Measurements from ENCODE around the gene RNF133. TPM values are rescaled to one million over a fixed set of nuclear protein-coding genes. Genes with fewer than 3 reads are reported as not detected.

The RNF133 gene
- polyA plus RNA-seq, 1 donor (not counting 4 experiments of a cell fraction or from before 2014, with no cell fraction given), result not detected

- Histone ChIP-seq H3K79me2 (ENCODE audit: control insufficient read depth, insufficient read depth, low read length) (no peaks in the 10 kb centered on the region), H3K4me2 (ENCODE audit: control insufficient read depth, extremely low read depth, insufficient read depth, low read depth, low read length) (no peak overlapping the region), H3K4me1 (ENCODE audit: control insufficient read depth, extremely low read depth, insufficient read depth, low read length) (no peaks in the 10 kb centered on the region), H3K27me3 (ENCODE audit: control insufficient read depth, extremely low read depth, insufficient read depth, low read length) (no peaks in the 10 kb centered on the region), H3K27ac (ENCODE audit: control insufficient read depth, insufficient read depth, low read length) (no peak overlapping the region), H3K9ac (ENCODE audit: control insufficient read depth, extremely low read depth, insufficient read depth, low read length) (no peak overlapping the region), H3K9me3 (ENCODE audit: control insufficient read depth, low read depth, low read length) (peaks cover 2% of the 10 kb centered on the region), H3K36me3 (ENCODE audit: control insufficient read depth in 2 of 2, extremely low read depth in 1 of 2, insufficient read depth in 2 of 2, low read length in 2 of 2) (no peaks in the 10 kb centered on the region), H3K4me3 (ENCODE audit: control insufficient read depth in 2 of 3, extremely low read depth in 1 of 3, insufficient read depth in 2 of 3, low read depth in 1 of 3, low read length in 3 of 3) (no peak overlapping the region), H4K20me1 (ENCODE audit: control insufficient read depth, extremely low read depth, insufficient read depth, low read length) (no peaks in the 10 kb centered on the region), H3K9me1 (ENCODE audit: control insufficient read depth, extremely low read depth, insufficient read depth, low read length) (no peaks in the 10 kb centered on the region), H2AFZ (ENCODE audit: control insufficient read depth, low read length) (no peak overlapping the region)
- TF ChIP-seq EZH2 (IDR thresholded peaks at IDR 0.05; ENCODE audit: low read length) (no peak), CTCF (optimal IDR thresholded peaks at IDR 0.05 in 1 of 3, IDR thresholded peaks at IDR 0.05 in 1 of 3, conservative IDR thresholded peaks at IDR 0.05 in 1 of 3; ENCODE audit: extremely low read depth in 1 of 3, insufficient read depth in 2 of 3, low read length in 3 of 3) (no peak)
- FAIRE-seq (no peak), DNase-seq (ENCODE audit: low read depth, low spot score) (no peak)
- dilution Hi-C loops (cut with MboI; ENCODE audit: extremely low pct_ligation_motif_present, low sequenced_read_pairs), result no loop called here
Observed at GRCh38 chr7:122688400-122688998, 10.4 kb downstream of the RNF133 start.

GRCh38 chr7:122686360-122686878, 12.5 kb downstream of the RNF133 start:
- FAIRE-seq, result no peak

More at GRCh38 chr7:122686360-122686878, 12.5 kb downstream of the RNF133 start:
- Histone ChIP-seq H3K27me3 (ENCODE audit: control insufficient read depth, extremely low read depth, insufficient read depth, low read length) (no peaks in the 10 kb centered on the region), H3K4me3 (ENCODE audit: control insufficient read depth in 2 of 3, extremely low read depth in 1 of 3, insufficient read depth in 2 of 3, low read depth in 1 of 3, low read length in 3 of 3) (no peak overlapping the region), H3K79me2 (ENCODE audit: control insufficient read depth, insufficient read depth, low read length) (no peaks in the 10 kb centered on the region), H3K9me3 (ENCODE audit: control insufficient read depth, low read depth, low read length) (peaks cover under 1% of the 10 kb centered on the region), H2AFZ (ENCODE audit: control insufficient read depth, low read length) (no peak overlapping the region), H3K9ac (ENCODE audit: control insufficient read depth, extremely low read depth, insufficient read depth, low read length) (no peak overlapping the region), H4K20me1 (ENCODE audit: control insufficient read depth, extremely low read depth, insufficient read depth, low read length) (no peaks in the 10 kb centered on the region), H3K9me1 (ENCODE audit: control insufficient read depth, extremely low read depth, insufficient read depth, low read length) (no peaks in the 10 kb centered on the region), H3K4me2 (ENCODE audit: control insufficient read depth, extremely low read depth, insufficient read depth, low read depth, low read length) (no peak overlapping the region), H3K27ac (ENCODE audit: control insufficient read depth, insufficient read depth, low read length) (no peak overlapping the region), H3K36me3 (ENCODE audit: control insufficient read depth in 2 of 2, extremely low read depth in 1 of 2, insufficient read depth in 2 of 2, low read length in 2 of 2) (no peaks in the 10 kb centered on the region), H3K4me1 (ENCODE audit: control insufficient read depth, extremely low read depth, insufficient read depth, low read length) (no peaks in the 10 kb centered on the region)
- TF ChIP-seq EZH2 (IDR thresholded peaks at IDR 0.05; ENCODE audit: low read length), result no peak
- TF ChIP-seq CTCF (optimal IDR thresholded peaks at IDR 0.05 in 1 of 3, IDR thresholded peaks at IDR 0.05 in 1 of 3, conservative IDR thresholded peaks at IDR 0.05 in 1 of 3; ENCODE audit: extremely low read depth in 1 of 3, insufficient read depth in 2 of 3, low read length in 3 of 3), result no peak
- dilution Hi-C loops (cut with MboI; ENCODE audit: extremely low pct_ligation_motif_present, low sequenced_read_pairs), result no loop called here
- DNase-seq (ENCODE audit: low read depth, low spot score), result no peak

All from keratinocyte (primary cell).